Frontal cortex (tissue), 4 donors: Measurements from ENCODE around the gene MEGF11. TPM values are rescaled to one million over a fixed set of nuclear protein-coding genes. Genes with fewer than 3 reads are reported as not detected.

Experiments used
- DNase-seq, 2 donors: peaks; one replicate each; pipeline ENCODE4 v3.0.0; 2012; ENCODE audit warnings: low spot score in 2 of 2
- FAIRE-seq: peaks from 2 replicates; lab custom pipeline; 2012; peaks lifted over from hg19 to GRCh38; lab: Jason Lieb, UNC
- total RNA-seq: library from RNA; depleted of rRNA; stranded (reverse); fragments of >200 nt; gene quantifications from one replicate; pipeline ENCODE4 v1.2.3, GENCODE V29; 2014
- donor health status: control.
- donor health status: control.
- donor health status: control.

Gene MEGF11
- total RNA-seq, 1 donor from 2014 or later: 4.5 TPM

DNA sequence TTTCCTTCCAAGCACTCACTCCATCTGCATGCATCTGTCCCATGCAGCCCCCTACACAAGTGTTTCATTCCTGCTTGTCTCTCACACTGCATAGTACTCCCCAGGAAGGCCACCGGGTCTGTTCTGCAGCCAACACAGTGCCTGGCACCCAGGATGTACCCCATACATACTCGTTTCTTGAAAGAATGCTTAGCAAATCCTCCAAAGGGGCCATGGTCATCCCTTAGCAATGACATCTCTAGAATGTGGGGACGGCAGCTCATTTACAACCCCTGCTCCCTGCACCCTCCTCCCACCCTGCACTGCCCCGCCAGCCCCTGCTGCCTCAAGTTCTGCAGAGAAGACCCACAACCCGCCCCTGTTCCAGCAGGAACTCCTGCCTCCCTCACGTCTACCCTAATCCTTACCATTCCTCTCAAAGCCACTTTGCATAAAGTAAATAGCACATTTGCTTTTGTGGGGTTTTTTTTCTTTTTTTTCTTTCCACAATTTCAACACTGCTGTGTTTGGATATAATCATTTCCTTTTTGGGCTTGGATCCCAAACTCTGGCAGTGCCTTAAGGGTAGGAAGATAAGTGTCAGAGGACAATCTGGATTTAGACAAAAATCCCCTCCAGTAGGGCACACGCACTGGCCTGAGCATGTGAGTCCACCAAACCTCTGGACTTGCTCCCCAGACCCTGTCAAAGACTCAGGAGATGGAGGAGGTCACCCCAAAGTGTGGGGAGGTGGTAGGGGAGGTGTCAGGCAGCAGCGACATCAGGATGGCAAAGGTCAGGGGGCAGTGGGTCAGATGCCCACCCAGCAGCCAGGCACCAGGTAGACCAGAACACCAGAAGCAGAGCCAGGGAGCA, 68.4 kb downstream of the MEGF11 start:
- no peak for DNase-seq
- FAIRE-seq: no peak

DNA sequence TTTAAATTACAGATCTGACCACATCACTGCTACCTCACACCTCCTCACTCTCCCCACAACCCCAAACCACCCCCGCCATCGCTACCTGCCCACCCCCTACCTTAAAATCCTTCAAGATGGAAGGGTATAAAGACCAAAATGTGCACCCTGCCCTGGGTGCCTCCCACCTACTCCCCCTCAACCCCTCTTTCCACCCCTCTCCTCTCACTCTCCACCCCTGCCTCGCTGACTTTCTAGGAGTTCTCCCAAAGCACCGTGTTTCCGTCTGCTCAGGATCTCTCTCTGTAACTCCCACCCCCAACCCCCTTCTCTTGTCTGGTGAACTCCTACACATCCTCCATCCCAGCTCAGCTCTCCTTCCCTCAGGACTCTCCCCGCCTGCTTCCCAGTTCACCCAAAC, 69.1 kb downstream of the MEGF11 start:
- no peak for FAIRE-seq
- DNase-seq: no peak

DNA sequence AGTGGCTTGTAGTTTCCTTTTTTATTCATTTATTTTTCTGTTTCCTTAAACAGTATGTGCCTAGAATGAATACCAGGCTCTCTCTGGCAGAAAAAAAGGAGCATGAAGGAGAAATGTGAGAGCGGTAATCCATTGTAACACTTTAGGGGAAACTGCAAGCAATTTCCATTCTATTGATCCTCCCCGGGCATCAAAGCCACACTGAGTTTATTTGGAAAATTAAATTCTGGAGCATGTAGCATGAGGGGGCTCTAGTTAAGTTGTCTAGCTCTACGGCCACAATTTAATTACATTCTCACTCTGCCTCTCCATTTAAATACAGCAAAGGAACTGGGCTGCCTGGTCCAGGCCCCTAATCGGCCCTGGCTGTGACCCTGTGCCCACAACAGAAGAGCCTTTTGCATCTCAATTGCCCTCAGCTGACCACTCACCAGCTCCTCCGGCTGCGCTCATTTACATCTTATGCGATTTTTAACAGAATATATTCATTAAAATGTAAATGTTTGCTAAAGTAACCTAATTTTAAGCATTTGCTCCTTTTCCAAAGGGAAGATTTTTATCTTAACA, 72.9 kb downstream of the MEGF11 start:
- no peak for DNase-seq
- no peak for FAIRE-seq

DNA sequence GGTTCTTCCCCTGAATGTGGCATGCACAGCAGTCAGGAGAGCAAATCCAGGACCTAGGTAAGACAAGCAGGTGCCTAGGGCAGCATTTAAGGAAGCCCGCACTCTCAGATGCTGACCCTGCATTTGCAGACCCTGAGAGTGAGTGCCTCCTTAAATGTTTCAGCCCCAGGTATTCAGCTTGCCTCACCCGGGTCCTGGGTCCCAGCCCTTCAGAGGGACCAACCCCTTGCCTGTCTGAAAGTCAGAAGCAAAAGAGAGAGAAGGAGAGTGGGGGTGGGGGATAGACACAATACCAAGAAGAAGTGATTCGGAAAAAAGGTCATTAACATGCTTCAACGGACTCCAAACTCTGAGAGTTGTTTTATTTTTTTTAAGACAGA, 75.0 kb downstream of the MEGF11 start:
- FAIRE-seq: no peak
- no peak for DNase-seq

DNA sequence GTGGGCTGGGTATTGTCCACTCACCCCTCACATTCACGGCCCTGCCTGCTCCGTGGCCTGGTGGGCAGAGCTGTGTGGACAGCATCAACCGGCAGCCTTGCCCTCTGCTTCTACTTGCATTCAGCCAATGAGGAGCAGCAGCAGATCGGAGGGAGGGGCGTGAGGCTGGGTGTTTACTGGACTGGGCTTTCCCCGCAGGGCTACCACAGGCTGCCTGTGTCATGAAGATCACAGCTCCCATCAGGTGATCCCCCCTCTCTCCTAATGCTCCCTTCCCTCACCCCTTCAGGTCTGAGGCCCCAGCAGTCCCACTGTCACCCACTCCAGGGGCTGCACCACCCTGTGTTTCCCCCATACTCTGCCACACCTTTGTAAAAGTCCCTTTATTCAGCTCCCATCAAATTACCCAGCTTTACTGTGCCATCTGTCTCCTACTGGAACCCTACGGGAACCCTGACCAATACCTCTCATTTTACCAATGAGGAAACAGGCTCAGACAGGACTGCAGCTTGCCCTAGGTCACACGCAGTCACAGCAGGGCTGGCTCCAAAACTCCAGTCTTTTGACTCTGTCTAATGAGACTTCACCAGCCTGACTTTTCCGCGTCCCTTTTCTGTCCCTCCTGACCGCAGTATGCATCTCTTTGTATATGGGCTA, 81.1 kb downstream of the MEGF11 start:
- FAIRE-seq (no peak), DNase-seq (no peak)

DNA sequence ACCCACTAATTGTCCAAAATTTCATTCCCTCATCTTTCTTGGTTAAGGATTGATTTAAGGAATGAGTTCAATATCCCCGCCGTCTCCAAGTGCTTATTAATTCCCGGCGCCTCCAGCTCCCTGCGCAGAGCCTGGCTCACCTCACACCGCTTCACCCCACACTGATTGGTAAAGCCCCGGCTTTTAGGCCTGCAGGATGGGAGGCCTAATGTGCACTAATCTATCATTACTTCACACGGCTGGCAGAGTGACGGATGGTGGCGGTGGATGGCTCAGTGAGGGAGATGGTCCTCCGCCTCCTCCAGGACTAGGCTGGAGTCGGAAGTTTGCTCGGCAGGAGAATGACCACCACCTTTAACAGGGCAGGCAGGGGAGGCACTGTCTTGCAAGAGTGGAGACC, 81.7 kb downstream of the MEGF11 start:
- DNase-seq (no peak), FAIRE-seq (no peak)

DNA sequence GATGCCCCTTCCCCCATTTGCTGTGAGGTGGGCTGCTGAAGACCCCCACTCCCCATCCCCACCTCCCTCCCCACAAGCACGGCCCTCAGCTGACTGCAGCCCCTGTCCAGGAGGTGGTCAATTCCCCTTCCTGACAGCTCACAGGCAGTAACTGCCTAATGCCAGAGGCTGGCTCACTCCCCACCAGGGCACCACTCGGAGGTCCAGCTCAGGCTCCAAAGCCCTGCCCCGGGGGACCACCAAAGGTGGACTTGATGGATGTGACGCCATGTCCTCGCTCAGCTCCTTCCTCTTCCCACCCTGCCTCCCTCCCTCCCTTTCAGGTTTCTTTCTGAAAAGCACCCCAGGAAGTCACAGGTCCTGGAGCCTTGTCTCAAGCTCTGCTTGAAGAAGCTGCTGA, 82.8 kb downstream of the MEGF11 start:
- no peak for DNase-seq
- FAIRE-seq: no peak

DNA sequence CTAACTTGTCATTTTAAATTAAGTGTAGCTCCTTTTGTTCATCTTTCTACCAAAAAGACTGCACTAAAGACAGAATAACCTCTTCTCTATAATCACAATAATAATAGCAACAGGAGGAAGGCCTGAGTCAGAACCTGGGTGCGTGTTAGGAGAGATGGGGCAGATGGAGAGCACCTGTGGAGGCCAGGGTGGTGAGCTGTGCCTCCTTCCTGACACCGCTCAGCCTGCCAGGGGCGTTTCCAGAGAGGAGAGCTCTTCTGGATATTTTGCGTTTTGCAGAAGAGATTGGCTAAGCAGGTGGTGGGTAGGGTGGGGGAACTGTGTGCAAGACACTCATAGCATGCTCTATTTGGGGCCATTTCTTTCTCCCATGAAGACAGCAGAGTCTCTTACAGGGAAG, 83.5 kb downstream of the MEGF11 start:
- no peak for FAIRE-seq
- no peak for DNase-seq

DNA sequence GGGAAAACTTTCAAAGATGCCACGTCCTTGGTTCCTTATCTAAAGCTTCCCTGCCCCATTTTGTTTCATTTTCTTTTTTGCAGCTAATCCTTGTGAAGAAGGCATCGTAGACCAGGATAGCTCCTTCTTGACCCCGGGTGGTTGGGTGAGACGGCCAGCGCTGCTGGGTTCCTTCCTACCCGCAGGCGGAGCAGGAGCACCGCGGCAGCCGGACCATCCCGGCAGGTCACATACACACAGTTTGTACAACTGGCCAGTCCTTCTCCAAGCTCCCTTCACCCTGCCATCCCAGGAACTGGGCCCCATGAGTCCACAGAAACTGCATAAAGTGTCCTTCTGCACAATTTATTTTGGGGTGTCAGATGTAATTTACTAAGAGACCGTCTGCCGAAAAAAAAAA, 83.9 kb downstream of the MEGF11 start:
- FAIRE-seq: no peak
- no peak for DNase-seq

DNA sequence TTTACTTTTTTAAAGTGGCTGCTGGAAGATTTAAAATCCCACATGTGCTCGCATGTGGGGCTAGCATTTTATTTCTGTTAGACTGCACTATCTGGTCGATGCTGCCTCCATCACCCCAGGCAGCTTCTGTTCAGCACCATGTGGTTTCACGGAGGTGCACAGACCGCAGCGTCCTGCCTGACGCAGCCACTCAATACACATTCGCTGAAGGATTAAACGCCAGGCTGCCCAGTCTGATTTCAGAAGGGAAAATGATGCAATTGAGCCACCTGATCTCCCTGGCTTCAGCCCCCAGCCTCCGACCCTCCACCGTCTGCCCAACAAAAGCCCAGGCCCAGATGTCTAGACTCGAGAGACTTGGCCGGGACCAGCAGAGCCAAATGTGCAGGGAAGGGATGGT, 84.5 kb downstream of the MEGF11 start:
- DNase-seq (no peak), FAIRE-seq (no peak)

DNA sequence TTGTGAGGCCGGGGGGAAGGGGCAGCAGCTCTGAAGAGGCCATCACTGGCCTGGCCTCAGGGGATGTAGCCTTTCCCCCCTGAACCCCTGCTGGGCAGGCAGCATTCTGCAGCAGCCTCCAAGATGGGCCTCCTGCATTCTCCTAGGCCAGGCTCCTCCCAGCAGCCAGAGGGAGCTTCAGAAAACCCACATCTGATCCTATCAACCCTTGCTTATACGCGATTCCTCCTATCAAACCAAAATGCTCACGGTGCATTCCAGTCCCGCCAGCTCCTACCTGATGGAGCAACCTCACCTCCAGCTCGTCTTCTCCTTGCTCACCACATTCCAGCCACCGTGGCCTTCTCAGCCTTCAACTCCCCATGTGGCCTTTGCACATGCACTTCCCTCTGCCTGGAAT, 85.7 kb downstream of the MEGF11 start:
- FAIRE-seq: no peak
- DNase-seq: no peak

DNA sequence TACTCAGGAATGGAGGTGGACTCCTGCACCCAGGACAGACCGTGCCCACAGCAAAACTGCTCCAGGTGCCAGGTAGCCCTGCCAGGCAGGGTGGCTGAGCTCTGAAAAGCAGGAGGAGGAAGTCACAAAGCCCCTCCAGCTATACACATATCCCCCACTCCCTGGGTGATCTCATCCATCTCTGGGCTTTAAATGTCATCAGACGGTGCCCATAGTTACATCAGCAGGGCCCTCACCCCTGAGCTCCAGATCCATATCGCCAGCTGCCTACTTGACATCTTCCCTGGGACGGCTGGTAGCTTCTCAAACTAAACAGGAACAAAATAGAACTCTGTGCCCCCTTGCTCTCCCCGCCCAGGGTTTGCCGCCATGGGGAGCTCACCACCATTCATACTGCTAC, 87.7 kb downstream of the MEGF11 start:
- DNase-seq: no peak
- no peak for FAIRE-seq

DNA sequence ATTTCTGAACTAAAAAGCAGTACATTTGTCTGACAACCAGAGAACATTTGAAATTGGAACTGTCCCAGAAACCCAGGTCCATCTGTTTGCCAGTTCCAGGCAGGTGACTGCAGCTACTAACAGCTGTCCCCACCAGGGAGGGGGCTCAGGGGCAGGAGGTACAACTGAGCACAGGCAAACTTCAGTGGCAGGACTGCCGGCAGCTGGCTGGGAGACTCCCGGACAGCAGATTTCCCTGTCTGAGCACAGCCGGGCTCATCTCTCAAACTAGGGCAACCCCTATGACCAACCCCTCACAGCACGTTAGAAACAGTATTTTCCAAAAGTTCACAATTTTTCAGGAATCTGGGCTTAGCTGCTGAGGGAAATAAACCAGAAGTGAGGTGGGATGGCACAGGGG, 88.8 kb downstream of the MEGF11 start:
- FAIRE-seq (no peak), DNase-seq (no peak)

DNA sequence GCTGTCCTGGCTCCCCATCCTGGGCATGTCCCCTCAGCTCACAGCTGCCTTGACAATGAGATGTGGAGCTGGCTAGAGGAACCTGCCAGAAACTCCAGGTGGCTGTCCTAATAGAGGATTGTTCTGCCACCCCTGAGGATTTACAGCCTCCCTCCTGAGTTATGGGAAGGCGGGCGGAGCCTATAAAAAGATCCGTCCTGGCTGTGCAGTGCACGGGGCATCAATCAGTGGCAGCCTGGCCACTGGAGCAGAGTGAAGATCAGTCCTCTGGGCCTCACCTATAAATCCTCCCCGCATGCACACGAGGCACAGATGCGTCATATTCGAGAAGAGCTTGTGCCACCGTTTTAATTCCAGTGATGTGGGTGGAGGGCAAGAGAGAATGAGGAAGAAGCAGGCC, 90.0 kb downstream of the MEGF11 start:
- FAIRE-seq (no peak), DNase-seq (no peak)

DNA sequence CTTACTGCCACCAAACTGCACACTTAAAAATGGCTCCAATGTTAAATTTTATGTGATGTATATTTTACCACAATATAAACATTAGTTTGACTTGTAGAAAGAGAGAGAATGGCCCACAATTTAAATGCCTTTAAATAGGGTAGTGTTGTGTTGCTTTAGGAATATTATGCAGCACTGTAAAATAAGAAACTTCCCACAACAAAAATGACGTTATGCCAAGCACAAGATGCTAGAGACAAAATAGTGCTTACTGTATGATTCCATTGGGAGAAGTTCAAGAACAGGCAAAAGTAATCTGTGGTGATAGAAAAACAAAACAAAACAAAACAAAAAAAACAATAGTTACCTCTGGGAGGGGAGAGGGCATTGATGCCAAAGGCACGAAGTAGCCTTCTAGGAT, 91.3 kb downstream of the MEGF11 start:
- FAIRE-seq (no peak), DNase-seq (no peak)

DNA sequence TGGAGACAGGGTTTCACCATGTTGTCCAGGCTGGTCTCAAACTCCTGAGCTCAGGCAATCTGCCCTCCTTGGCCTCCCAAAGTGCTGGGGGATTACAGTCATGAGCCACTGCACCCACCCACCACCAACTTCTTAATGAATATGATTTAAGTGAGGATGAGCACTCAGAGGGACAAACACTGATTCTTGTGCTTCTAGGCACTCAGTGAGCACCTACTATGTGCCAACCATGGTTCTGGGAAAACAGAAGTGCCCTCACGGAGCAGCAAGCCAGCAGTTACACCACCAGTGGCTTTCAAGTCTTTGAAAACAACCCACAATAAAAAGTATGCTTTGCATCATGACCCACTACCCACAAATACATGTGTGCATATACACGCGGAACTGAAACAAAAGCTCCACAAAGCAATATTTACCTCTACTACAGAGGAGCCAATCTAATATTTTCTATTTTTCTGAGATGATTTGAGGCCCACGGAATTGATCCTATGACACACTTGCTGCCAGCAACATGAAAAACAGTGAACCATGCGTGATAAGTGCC, 91.9 kb downstream of the MEGF11 start:
- FAIRE-seq: no peak
- DNase-seq: no peak

DNA sequence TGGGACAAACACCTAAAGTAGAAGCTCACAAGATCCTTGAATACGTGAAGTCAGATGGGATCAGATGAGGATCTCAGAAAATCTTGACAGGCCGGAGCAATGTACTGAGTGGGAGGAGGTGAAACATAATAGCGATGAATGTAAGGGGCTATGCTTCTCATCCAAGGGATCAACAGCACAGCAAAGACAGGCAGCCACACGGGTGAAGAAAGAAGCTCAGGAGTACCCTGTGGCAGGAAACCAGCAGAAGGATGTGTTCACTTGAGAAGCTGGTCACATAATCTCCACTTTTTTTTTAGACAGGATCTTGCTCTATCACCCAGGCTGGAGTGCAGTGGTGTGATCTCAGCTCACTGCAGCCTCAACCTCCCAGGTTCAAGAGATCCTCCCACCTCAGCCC, 92.4 kb downstream of the MEGF11 start:
- FAIRE-seq: no peak

DNA sequence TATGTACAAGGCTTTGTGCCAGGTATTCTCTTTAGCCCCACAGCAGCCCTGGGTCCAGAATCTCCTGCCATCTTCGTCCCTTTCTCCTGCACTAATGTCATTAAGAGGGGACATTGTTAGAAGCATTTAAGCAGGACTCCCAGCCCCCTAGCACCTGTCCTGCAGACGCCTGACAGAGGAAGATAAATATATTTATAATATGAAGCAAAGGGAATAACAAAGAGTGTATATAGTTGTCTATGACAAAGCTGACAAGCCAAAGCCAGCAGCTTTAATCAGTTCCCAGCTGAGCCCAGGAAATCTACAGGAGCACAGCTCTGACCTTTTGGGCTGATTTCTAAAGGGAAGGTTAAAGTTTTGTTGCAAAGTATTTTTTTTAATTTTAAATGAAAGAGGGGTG, 96.0 kb downstream of the MEGF11 start:
- no peak for DNase-seq
- no peak for FAIRE-seq

More for the DNA sequence above, 92.4 kb downstream of the MEGF11 start:
- DNase-seq: no peak

DNA sequence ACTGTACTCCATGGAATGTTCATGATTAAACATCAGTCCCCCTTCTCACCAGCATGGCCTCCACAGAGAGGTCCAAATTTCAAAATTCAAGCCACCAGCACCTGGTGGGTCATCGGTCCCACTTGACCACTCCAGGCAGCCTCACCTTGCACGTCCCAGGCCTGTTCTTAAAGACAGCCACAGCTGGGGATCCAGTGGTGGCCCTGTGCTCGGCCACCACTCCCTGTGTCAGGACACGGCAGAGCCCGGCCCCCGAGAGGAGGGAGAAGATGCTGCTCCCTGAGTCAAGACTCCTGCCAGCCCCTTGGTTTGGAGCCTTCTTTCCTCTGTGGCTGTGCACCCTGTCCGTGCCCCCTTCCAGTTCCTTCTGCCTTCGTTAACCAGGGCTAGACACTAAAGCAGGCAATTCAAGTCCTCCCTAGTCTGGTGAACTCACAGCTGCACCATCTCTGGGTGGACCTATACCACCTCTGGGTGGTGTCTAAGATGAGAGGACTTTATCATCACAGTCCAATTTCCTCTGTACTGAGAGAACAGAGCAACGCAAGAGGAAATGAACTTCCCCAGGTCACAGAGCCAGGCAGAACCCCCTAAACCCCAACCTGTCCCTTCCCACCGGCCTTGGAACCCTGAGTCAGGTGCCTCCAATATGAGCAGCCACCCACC, 97.1 kb downstream of the MEGF11 start:
- DNase-seq: no peak
- no peak for FAIRE-seq

DNA sequence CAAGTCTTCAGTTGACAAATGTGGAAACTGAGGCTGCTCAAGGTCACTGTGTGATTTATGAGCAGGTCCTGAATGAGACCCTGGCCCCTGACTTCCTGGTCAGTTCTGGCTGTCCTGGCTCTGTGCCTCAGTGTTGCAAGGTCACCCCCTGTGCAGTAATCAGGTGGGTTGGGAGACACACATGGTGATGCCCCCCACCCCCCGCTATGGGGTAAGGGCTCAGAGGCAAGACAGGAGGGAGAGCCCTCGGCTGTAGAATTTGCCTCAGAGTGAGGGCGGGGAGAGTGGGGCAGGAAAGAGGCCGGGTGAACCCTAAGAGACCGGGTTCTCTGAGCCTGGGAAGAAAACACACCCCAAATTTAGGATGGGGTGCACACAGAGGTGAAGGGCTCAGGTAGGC, 98.5 kb downstream of the MEGF11 start:
- DNase-seq (no peak), FAIRE-seq (no peak)

DNA sequence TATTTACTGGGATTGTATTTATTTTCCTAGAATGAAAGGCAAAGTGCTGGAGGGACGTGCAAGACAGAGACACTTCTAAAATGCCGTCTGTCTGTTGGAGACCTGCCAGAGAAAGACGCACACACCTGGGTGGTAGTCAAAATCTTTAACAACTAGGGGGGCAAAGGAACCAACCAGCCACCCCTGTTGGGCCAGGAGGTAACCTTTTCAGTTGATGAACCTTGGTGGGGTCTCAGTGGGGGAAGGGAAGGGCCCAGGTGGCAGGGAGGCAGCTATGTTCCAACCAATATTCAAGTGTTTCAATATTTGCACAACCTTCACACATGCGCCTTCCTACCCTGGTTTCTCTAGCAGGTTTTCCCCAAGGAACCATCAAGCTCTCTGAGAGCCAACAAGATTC, 99.0 kb downstream of the MEGF11 start:
- DNase-seq (no peak), FAIRE-seq (no peak)
